Measurements from ENCODE around the gene NUBP2. TPM values are rescaled to one million over a fixed set of nuclear protein-coding genes. Genes with fewer than 3 reads are reported as not detected.

NUBP2 gene
- total and polyA plus RNA-seq, 10 of the 15 experiments (the other 5 are each of a cell fraction or from before 2014, with no cell fraction given), result 1.9 to 129 (median 51.7) TPM

GRCh38 chr16:1816396-1817275 lies 33.9 kb downstream of the NUBP2 start (continued):
- TF ChIP-seq EGR1 (IDR thresholded peaks at IDR 0.05; ENCODE audit: borderline replicate concordance in 1 of 2, low read depth in 2 of 2, low read length in 2 of 2) (no peak), JUND (IDR thresholded peaks at IDR 0.05; ENCODE audit: low read depth, low read length) (no peak), GABPA (IDR thresholded peaks at IDR 0.05; ENCODE audit: low read depth) (no peak), SREBF2 (IDR thresholded peaks at IDR 0.05; ENCODE audit: low read length) (no peak), IRF4 (IDR thresholded peaks at IDR 0.05; ENCODE audit: low read depth, low read length) (no peak), MEF2A (IDR thresholded peaks at IDR 0.05; ENCODE audit: insufficient read depth, low read depth, low read length) (no peak), TCF7 (IDR thresholded peaks at IDR 0.05; ENCODE audit: borderline replicate concordance) (no peak)

- Histone ChIP-seq H3K79me2 (ENCODE audit: control insufficient read depth, insufficient read depth, low read length) (no peaks in the 10 kb centered on the region), H3K27ac (ENCODE audit: control insufficient read depth, insufficient read depth) (no peak overlapping the region), H3K4me3 (no peak overlapping the region), H3K36me3 (ENCODE audit: control insufficient read depth in 2 of 2, insufficient read depth in 2 of 2, low read length in 1 of 2) (no peaks in the 10 kb centered on the region; a peak in 2 of 4 replicates), H3K9me3 (replicated peaks; ENCODE audit: control insufficient read depth, insufficient read depth, low read length) (no peaks in the 10 kb centered on the region), H3K27me3 (replicated peaks in 1 of 2; ENCODE audit: control insufficient read depth in 2 of 2, insufficient read depth in 2 of 2, low read length in 1 of 2) (no peaks in the 10 kb centered on the region), H3K4me1 (ENCODE audit: control insufficient read depth, insufficient read depth, low read length) (no peaks in the 10 kb centered on the region), H3K9ac (ENCODE audit: control insufficient read depth, insufficient read depth, low read length) (no peak overlapping the region), H3K4me2 (ENCODE audit: control insufficient read depth, insufficient read depth) (no peak overlapping the region), H2AFZ (ENCODE audit: control insufficient read depth, low read depth, low read length) (no peak overlapping the region), H4K20me1 (ENCODE audit: control insufficient read depth, insufficient read depth) (no peaks in the 10 kb centered on the region)
- intact Hi-C loops (cut with micrococcal nuclease; ENCODE audit: unreplicated experiment) (no loop called here), in situ Hi-C loops (cut with MboI) (no loop called here)
- POLR2A ChIA-PET, result no interaction called here
- ATAC-seq (no peak), FAIRE-seq (no peak), DNase-seq (ENCODE audit: low read depth, low spot score) (no peak)
- WGBS (ENCODE audit: insufficient coverage, insufficient replicate concordance, low lambda C conversion rate, missing lambda C conversion rate), result 96% methylated on average over 9 of the region's 9 CpGs
- SMC1A ChIA-PET (ENCODE audit: uncharacterized antibody, unreplicated experiment), result no interaction called here
- RAD21 ChIA-PET (ENCODE audit: unreplicated experiment), result no interaction called here
- CTCF ChIA-PET, result no interaction called here
- no TSS peak for BruUV-seq (replicated peaks)
- TF ChIP-seq SP1 (IDR thresholded peaks at IDR 0.05; ENCODE audit: low read depth, low read length), result no peak
- no peak for TF ChIP-seq IRF4 (IDR thresholded peaks at IDR 0.05; ENCODE audit: low read depth, low read length)
- no peak for TF ChIP-seq RAD51 (IDR thresholded peaks at IDR 0.05)
- no peak for TF ChIP-seq HDAC6 (IDR thresholded peaks at IDR 0.05; ENCODE audit: unreplicated experiment)
- TF ChIP-seq BMI1 (IDR thresholded peaks at IDR 0.05; ENCODE audit: borderline replicate concordance), result no peak
- no peak for TF ChIP-seq ZBED1 (IDR thresholded peaks at IDR 0.05; ENCODE audit: borderline replicate concordance)
- no peak for TF ChIP-seq ATF3 (IDR thresholded peaks at IDR 0.05; ENCODE audit: borderline replicate concordance, extremely low read depth, low read depth, low read length)
- no peak for TF ChIP-seq YY1 (IDR thresholded peaks at IDR 0.05; ENCODE audit: low read depth, low read length)
- no peak for TF ChIP-seq PAX8 (IDR thresholded peaks at IDR 0.05)
- no peak for TF ChIP-seq ZNF207 (IDR thresholded peaks at IDR 0.05; ENCODE audit: borderline replicate concordance)
- no peak for TF ChIP-seq EGR1 (IDR thresholded peaks at IDR 0.05; ENCODE audit: borderline replicate concordance in 1 of 2, low read depth in 2 of 2, low read length in 2 of 2)
- TF ChIP-seq MAX (IDR thresholded peaks at IDR 0.05; ENCODE audit: low read depth, low read length), result no peak
- TF ChIP-seq SUPT20H (IDR thresholded peaks at IDR 0.05; ENCODE audit: borderline replicate concordance, control insufficient read depth, low read depth, low read length), result no peak
- no peak for TF ChIP-seq CEBPZ (IDR thresholded peaks at IDR 0.05; ENCODE audit: low read depth, low read length)
- TF ChIP-seq MTA2 (IDR thresholded peaks at IDR 0.05; ENCODE audit: low read depth), result no peak
Observed at GRCh38 chr16:1817276-1817589, 34.5 kb downstream of the NUBP2 start.
